Fibroblast of lung (primary cell): ENCODE data around the gene TIAM1. TPM values are rescaled to one million over a fixed set of nuclear protein-coding genes. Genes with fewer than 3 reads are reported as not detected.

Experiments used
- DNase-seq, 2 donors: peaks; one replicate each; pipeline versions ENCODE4 v3.0.0 to v3.0.0-alpha.2; 2010; ENCODE audit warnings: low read depth in 2 of 2
- H2AFZ ChIP-seq: 2 replicates; pipeline ENCODE4 v1.5.1; 2012; ENCODE audit warnings: low read length, control low read depth, inconsistent platforms
- H3K27ac ChIP-seq: 2 replicates; pipeline ENCODE4 v1.5.1; 2011; ENCODE audit warnings: low read length, control low read depth; ENCODE audit not compliant: insufficient read depth
- H3K27me3 ChIP-seq: 2 replicates; pipeline ENCODE4 v1.5.1; 2011; ENCODE audit warnings: mild to moderate bottlenecking, low read length; ENCODE audit not compliant: control insufficient read depth, insufficient read depth
- H3K36me3 ChIP-seq: 2 replicates; pipeline ENCODE4 v1.5.1; 2011; ENCODE audit warnings: low read length; ENCODE audit not compliant: control insufficient read depth, insufficient read depth
- H3K4me1 ChIP-seq: 2 replicates; pipeline ENCODE4 v1.5.1; 2011; ENCODE audit warnings: low read length; ENCODE audit not compliant: control insufficient read depth, insufficient read depth; ENCODE audit errors: extremely low read depth
- H3K4me2 ChIP-seq: 2 replicates; pipeline ENCODE4 v1.5.1; 2011; ENCODE audit warnings: low read length, control low read depth; ENCODE audit not compliant: insufficient read depth; ENCODE audit errors: extremely low read depth
- H3K4me3 ChIP-seq, 4 experiments: fragments of 200-600 bp in 1 of 4; sonication (generic) in 1 of 4; replicated peaks in 1 of 4; 2 replicates each; pipeline ENCODE4 v1.5.1; 2011 to 2016; ENCODE audit warnings: low read length in 4 of 4, low read depth in 3 of 4, mild to moderate bottlenecking in 3 of 4, control low read depth in 2 of 4, inconsistent platforms in 1 of 4, mixed read lengths in 1 of 4; ENCODE audit not compliant: insufficient read depth in 1 of 4; ENCODE audit errors: control extremely low read depth in 1 of 4
- H3K79me2 ChIP-seq: 2 replicates; pipeline ENCODE4 v1.5.1; 2012; ENCODE audit warnings: mild to moderate bottlenecking, low read length, inconsistent platforms; ENCODE audit not compliant: control insufficient read depth, insufficient read depth
- H3K9ac ChIP-seq: 2 replicates; pipeline ENCODE4 v1.5.1; 2011; ENCODE audit warnings: mild to moderate bottlenecking, low read length, control low read depth; ENCODE audit not compliant: insufficient read depth
- H3K9me3 ChIP-seq: 2 replicates; pipeline ENCODE4 v1.5.1; 2012; ENCODE audit warnings: low read depth, low read length; ENCODE audit not compliant: control insufficient read depth, insufficient read depth
- H4K20me1 ChIP-seq: 2 replicates; pipeline ENCODE4 v1.5.1; 2011; ENCODE audit warnings: low read length; ENCODE audit not compliant: control insufficient read depth, insufficient read depth; ENCODE audit errors: extremely low read depth
- CTCF ChIP-seq, 2 donors: IDR thresholded peaks in 1 of 2; conservative IDR thresholded peaks in 1 of 2; 1 replicate in 1 of 2; 2 replicates in 1 of 2; pipeline ENCODE4 v1.5.1; 2011 to 2012; ENCODE audit warnings: low read length in 2 of 2, control low read depth in 1 of 2, inconsistent platforms in 1 of 2, low read depth in 1 of 2, mild to moderate bottlenecking in 1 of 2
- EZH2 ChIP-seq: IDR thresholded peaks from 2 replicates; pipeline ENCODE4 v1.5.1; 2012; ENCODE audit warnings: low read length, control low read depth, mild to moderate bottlenecking; ENCODE audit errors: missing control alignments
- polyA plus RNA-seq, 2 donors: library from polyadenylated mRNA; depleted of rRNA in 1 of 2; stranded (reverse) in 1 of 2; unstranded in 1 of 2; fragments of >200 nt; gene quantifications; 2 replicates each; pipeline ENCODE4 v1.2.1, GENCODE V29; 2011 to 2012; ENCODE audit warnings: missing spikeins in 1 of 2
- total RNA-seq: library from RNA; depleted of rRNA; stranded (reverse); fragments of >200 nt; gene quantifications from 2 replicates; pipeline ENCODE4 v1.2.1, GENCODE V29; 2014

TIAM1 gene
- total and polyA plus RNA-seq, 2 donors (not counting 1 experiment from before 2014, with no cell fraction given) = under 0.01 to 0.52 TPM

- Histone ChIP-seq H3K36me3 (no peaks in the 10 kb centered on the region), H2AFZ (no peak overlapping the region), H3K4me3 (no peak overlapping the region), H3K79me2 (no peaks in the 10 kb centered on the region), H3K4me2 (no peak overlapping the region), H3K9ac (no peak overlapping the region), H4K20me1 (no peaks in the 10 kb centered on the region), H3K27me3 (no peaks in the 10 kb centered on the region), H3K9me3 (no peaks in the 10 kb centered on the region), H3K27ac (no peak overlapping the region), H3K4me1 (no peaks in the 10 kb centered on the region)
- TF ChIP-seq EZH2 (no peak), CTCF (conservative IDR thresholded peaks at IDR 0.05 in 1 of 2, IDR thresholded peaks at IDR 0.05 in 1 of 2; ENCODE audit: low read depth in 1 of 2, low read length in 2 of 2) (no peak)
- DNase-seq = peak in 1 of 2 donors; percentile 58
Observed at GRCh38 chr21:31318971-31319370, 25.1 kb downstream of the TIAM1 start.

DNA sequence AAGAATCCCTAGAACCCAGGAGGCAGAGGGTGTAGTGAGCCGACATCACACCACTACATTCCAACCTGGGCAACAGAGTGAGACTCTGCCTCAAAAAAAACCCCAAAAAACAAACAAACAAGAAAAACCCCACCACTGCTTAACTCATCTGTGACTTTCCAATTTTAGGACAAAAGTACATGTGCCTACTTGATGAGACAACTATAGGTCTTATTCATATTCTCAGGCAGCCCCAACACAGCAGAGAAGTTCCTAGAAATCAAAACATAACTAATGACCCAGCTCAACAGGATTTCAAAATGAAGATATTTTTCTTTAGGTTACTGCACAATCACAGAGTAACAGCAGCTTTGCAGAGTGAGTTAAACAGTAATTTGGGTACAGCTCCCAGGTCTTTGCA is 26.4 kb downstream of the TIAM1 start:
- no peak overlapping the region for H3K27ac ChIP-seq
- no peaks in the 10 kb centered on the region for H3K9me3 ChIP-seq
- no peak overlapping the region for H3K4me3 ChIP-seq
- no peak overlapping the region for H3K9ac ChIP-seq
- H3K4me2 ChIP-seq = no peak overlapping the region
- no peaks in the 10 kb centered on the region for H3K36me3 ChIP-seq
- H2AFZ ChIP-seq = no peak overlapping the region
- no peaks in the 10 kb centered on the region for H3K79me2 ChIP-seq
- no peaks in the 10 kb centered on the region for H3K27me3 ChIP-seq
- TF ChIP-seq CTCF (conservative IDR thresholded peaks at IDR 0.05 in 1 of 2, IDR thresholded peaks at IDR 0.05 in 1 of 2; ENCODE audit: low read depth in 1 of 2, low read length in 2 of 2) (no peak), EZH2 (no peak)
- no peaks in the 10 kb centered on the region for H4K20me1 ChIP-seq
- H3K4me1 ChIP-seq = no peaks in the 10 kb centered on the region
- DNase-seq = no peak

DNA sequence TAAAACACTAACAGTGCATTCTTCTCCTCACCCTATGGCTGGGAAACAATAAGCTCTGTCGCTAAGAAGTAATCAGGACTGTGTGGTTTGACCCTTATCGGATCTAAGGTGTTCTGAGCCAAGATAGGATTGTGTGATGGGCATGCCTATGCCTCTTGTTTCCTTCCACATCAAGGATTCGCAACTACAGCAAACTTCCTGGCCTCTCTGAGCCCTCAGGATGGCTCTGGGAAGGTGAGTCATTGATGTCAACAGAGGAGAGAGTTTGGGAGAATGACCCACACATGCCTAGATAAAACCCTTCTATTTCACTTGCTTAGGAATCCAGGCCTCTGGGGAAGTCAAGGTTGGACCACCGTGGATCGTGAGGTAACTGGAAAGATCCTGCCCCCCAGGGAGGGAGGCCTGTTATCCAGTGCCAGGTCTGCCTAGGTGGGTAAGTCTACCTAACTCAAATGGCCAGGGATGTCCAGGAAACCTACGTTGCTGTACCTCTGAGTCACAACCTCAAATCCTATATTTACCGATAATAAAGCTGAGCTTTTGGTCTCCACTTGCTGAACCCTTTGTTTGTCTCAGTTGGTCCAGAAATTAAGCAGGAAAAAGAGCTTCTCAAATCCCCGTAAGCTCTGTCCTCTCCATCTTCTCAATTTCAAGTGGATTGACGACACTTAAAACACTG is 27.4 kb downstream of the TIAM1 start:
- no peak for TF ChIP-seq EZH2
- no peak for TF ChIP-seq CTCF (conservative IDR thresholded peaks at IDR 0.05 in 1 of 2, IDR thresholded peaks at IDR 0.05 in 1 of 2; ENCODE audit: low read depth in 1 of 2, low read length in 2 of 2)
- Histone ChIP-seq H3K9ac (no peak overlapping the region), H3K27me3 (no peaks in the 10 kb centered on the region), H3K4me1 (no peaks in the 10 kb centered on the region), H3K4me3 (no peak overlapping the region), H3K27ac (no peak overlapping the region), H2AFZ (no peak overlapping the region), H3K9me3 (no peaks in the 10 kb centered on the region), H3K79me2 (no peaks in the 10 kb centered on the region), H4K20me1 (no peaks in the 10 kb centered on the region), H3K36me3 (no peaks in the 10 kb centered on the region), H3K4me2 (no peak overlapping the region)
- DNase-seq = peak in 1 of 2 donors; percentile 77
